GM21390 (cell line): ENCODE results near the gene NDE1.

Experiments used
- ATAC-seq: cut with Tn5 transposase; IDR thresholded peaks from one replicate; pipeline ENCODE4 v1.9.1; 2021; ENCODE audit not compliant: unreplicated experiment

NDE1 gene

GRCh38 chr16:15764112-15764511 is 114.1 kb downstream of the NDE1 start:
- no peak for ATAC-seq

GRCh38 chr16:15765116-15765515 is 115.1 kb downstream of the NDE1 start:
- ATAC-seq, result no peak

GRCh38 chr16:15765880-15766279 is 115.8 kb downstream of the NDE1 start:
- ATAC-seq, result no peak

GRCh38 chr16:15766918-15767317 is 116.9 kb downstream of the NDE1 start:
- ATAC-seq, result no peak

GRCh38 chr16:15768201-15768600 is 118.2 kb downstream of the NDE1 start:
- no peak for ATAC-seq

- no peak for ATAC-seq
Measured at GRCh38 chr16:15769239-15769638, 119.2 kb downstream of the NDE1 start.

- no peak for ATAC-seq
Measured at GRCh38 chr16:15770107-15770506, 120.1 kb downstream of the NDE1 start.

GRCh38 chr16:15770512-15770911 is 120.5 kb downstream of the NDE1 start:
- ATAC-seq, result no peak

- ATAC-seq, result no peak
Measured at GRCh38 chr16:15771694-15772093, 121.6 kb downstream of the NDE1 start.

- no peak for ATAC-seq
Measured at GRCh38 chr16:15772579-15773293, 122.7 kb downstream of the NDE1 start.

- no peak for ATAC-seq
Measured at GRCh38 chr16:15773968-15774367, 123.9 kb downstream of the NDE1 start.

GRCh38 chr16:15775209-15775608 is 125.2 kb downstream of the NDE1 start:
- no peak for ATAC-seq

- ATAC-seq, result no peak
Measured at GRCh38 chr16:15775663-15776304, 125.7 kb downstream of the NDE1 start.
